GM13977 (cell line): ENCODE measurements around the gene ATXN10.

Experiments used
- DNase-seq: peaks from one replicate; pipeline ENCODE4 v3.0.0; 2012; ENCODE audit warnings: low spot score
- CTCF ChIP-seq: IDR thresholded peaks from 2 replicates; pipeline ENCODE4 v1.5.1; 2012; ENCODE audit warnings: mild to moderate bottlenecking, control low read depth; ENCODE audit not compliant: insufficient read depth; ENCODE audit errors: extremely low read depth, missing control alignments
- in situ Hi-C: fragments of 300-500 bp; cut with MboI; formaldehyde crosslinking; loops from one replicate; pipeline ENCODE4 v1.12.0; 2022; ENCODE audit warnings: low sequenced_read_pairs, low pct_unique_long_range_greater_than_20kb, mixed read lengths, inconsistent platforms; ENCODE audit not compliant: unreplicated experiment

ATXN10 gene

GRCh38 chr22:45684752-45685574, 13.3 kb downstream of the ATXN10 start:
- in situ Hi-C loops: no loop called here
- DNase-seq: no peak
- TF ChIP-seq CTCF: no peak

GRCh38 chr22:45686004-45686403, 14.4 kb downstream of the ATXN10 start:
- no peak for DNase-seq
- no peak for TF ChIP-seq CTCF
- in situ Hi-C loops: no loop called here

- DNase-seq: no peak
- TF ChIP-seq CTCF: no peak
- in situ Hi-C loops: no loop called here
Measured at GRCh38 chr22:45686836-45687235, 15.2 kb downstream of the ATXN10 start.

GRCh38 chr22:45688600-45689080, 17.0 kb downstream of the ATXN10 start:
- no peak for DNase-seq
- in situ Hi-C loops: no loop called here
- TF ChIP-seq CTCF: no peak

GRCh38 chr22:45689211-45689610, 17.6 kb downstream of the ATXN10 start:
- no peak for TF ChIP-seq CTCF
- no peak for DNase-seq
- in situ Hi-C loops: no loop called here

- in situ Hi-C loops: no loop called here
- no peak for DNase-seq
- no peak for TF ChIP-seq CTCF
Measured at GRCh38 chr22:45690008-45690407, 18.4 kb downstream of the ATXN10 start.

- DNase-seq: no peak
- in situ Hi-C loops: no loop called here
- TF ChIP-seq CTCF: no peak
Measured at GRCh38 chr22:45692549-45692948, 20.9 kb downstream of the ATXN10 start.
